GM19468 (cell line): ENCODE results near the gene DUSP8.
"Not testable (repeated sequence)": the region's sequence is repeated elsewhere in the genome, so short reads cannot be mapped to it uniquely, and the experiment has no call there.

Experiments
- ATAC-seq: cut with Tn5 transposase; IDR thresholded peaks from one replicate; pipeline ENCODE4 v1.9.1; 2021; ENCODE audit warnings: mild to moderate bottlenecking, moderate library complexity, moderate number of reproducible peaks; ENCODE audit not compliant: unreplicated experiment; ENCODE audit errors: extremely low read depth

DUSP8 gene, protein sequence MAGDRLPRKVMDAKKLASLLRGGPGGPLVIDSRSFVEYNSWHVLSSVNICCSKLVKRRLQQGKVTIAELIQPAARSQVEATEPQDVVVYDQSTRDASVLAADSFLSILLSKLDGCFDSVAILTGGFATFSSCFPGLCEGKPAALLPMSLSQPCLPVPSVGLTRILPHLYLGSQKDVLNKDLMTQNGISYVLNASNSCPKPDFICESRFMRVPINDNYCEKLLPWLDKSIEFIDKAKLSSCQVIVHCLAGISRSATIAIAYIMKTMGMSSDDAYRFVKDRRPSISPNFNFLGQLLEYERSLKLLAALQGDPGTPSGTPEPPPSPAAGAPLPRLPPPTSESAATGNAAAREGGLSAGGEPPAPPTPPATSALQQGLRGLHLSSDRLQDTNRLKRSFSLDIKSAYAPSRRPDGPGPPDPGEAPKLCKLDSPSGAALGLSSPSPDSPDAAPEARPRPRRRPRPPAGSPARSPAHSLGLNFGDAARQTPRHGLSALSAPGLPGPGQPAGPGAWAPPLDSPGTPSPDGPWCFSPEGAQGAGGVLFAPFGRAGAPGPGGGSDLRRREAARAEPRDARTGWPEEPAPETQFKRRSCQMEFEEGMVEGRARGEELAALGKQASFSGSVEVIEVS

DNA sequence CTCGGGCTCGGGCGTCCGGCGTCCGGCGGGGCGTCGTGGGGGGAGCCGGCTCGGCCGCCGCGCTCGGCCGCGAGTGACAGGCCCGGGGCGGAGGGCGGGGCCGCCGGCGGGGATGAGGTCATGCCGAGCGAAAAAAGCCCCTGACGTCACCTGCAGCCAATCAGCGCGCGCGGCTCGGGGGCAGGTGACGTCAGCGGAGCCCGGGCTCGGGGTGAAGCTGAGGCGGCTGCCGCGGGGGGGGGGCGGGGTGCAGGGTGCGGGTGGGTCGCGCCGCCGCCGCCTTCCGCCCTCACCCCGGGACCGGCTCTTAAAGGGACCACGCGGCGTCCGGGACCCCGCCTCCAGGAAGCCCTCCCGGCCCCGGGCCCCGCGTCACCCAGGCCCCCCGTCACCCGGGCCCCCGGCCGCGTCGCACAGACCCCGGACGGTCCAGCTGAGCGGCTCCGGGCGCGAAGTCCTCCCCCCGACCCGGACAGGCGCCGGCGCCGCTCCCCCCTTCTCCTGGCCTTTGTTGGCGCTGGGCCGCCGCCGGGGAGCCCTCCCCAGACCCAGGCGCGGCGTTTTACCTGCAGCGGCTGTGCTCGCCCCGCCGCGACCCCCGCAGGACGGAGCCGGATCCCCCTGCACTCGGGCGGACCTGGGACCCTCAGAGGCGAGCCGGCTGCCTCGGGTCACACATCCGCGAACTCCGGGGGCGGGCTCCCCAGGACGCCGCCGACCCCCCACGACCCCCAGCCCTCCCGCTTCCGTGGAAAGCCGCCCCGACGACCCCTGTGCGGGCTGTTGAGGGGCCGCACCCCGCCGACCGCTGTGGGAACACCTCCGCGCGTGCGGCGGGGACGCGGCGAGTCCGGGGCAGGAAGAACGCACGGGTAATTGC is at the start of gene DUSP8:
TSS of gene DUSP8 (minus strand) at position 75 of the 880 bp plus-strand sequence. CDS start 6,445 bp downstream, outside the sequence.
- no peak for ATAC-seq

DNA sequence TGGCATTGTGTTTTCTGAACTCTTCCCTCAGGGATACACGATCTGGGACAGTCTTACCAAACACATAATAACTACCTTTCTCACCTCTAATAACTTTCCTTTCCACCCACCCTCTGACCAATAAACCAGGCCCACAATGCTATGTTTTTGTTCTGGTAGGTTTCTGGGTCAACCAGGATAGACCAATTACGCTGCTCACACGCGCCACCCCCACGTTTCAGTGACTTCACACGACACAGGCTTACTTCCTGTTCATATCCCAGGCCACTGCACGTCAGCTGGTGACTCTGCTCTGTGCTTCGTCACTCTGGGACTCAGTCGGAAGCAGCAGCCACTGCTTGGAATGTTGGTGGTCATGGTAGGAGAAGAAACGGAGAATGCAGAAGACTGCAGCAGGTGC is 47.4 kb upstream of the DUSP8 start:
- no peak for ATAC-seq

DNA sequence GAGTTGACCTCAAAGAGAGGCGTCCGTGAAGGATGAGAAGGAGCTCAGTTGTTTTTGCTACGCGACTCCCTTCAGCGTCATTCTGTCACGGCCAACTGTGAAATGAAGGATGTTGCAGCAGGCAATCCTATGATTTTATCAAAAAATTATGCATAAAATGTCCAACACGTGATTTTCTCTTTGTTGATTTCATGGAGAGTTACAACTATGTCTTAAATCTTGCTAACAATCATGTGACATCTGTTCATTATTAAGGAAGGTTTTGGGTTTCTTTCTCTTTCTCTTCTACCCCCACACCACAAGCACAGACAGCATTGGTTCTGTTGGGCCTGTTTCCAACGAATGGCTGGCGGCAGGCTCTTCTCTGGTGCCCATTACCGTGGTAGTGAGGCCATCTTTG is 46.2 kb upstream of the DUSP8 start:
- ATAC-seq, result no peak

DNA sequence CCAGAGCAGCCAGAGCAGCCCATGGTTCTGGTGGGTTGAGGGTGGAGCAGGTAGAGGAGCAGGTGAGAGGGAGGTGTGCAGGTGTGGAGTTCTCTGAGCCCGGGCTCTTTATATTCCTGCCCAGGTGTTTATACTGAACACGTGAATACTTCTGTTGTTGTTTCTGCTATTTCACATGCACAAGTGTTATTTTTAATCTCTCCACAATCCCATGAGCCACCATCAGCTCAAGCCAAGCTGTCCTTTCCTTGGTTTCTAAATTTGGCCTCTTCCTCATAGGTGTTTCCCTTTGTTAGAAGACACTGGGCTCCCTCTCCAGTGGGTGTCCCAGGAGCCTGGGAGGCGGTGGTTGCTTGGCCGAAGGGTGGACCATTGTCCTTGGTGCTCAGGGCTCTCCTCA is 36.3 kb upstream of the DUSP8 start, which contains the start of gene KRTAP5-3:
TSS of gene KRTAP5-3 (minus strand) at position 101 of the 400 bp plus-strand sequence. CDS start at position 23, 78 bp downstream.
- no peak for ATAC-seq

DNA sequence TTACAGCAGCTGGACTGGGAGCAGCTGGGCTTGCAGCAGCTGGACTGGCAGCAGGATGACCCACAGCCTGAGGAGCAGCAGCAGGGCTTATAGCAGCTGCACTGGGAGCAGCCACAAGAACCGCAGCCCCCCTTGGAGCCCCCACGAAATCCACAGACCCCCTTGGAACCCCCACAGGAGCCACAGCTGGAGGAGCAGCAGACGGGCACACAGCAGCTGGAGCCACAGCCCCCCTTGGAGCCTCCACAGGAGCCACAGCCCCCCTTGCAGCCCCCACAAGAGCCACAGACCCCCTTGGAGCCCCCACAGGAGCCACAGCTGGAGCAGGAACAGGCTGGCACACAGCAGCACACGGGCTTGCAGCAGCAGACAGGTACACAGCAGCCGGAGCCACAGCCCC is 35.8 kb upstream of the DUSP8 start:
- not testable (repeated sequence) for ATAC-seq

DNA sequence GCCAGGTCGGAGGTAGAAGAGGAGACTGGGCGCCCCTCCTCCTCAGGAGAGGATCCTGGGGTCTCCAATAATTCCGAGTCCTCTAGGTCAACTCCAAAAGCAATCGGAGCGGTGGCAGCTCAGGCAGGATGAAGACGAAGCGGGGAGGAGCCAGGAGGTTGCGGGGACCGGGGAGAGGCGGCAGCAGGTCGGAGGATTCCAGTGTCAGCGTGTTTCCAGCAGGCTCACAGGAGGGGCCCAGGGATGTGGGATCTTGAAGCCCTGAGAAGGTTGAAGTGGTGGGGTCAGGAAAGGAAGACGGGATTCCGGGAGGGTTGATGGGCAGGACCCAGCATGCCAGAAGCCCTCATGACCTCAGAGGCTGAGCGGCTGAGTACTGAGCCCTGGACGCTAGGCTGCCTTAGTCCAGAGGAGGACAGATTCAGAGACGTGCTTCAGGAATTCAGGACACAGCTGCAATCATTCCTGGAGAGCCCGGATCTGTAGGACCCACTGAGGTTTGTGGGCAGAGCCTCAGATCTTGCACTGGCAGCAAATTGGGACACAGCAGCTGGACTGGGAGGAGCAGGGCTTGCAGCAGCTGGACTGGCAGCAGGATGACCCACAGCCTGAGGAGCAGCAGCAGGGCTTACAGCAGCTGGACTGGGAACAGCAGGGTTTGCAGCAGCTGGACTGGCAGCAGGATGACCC is 35.2 kb upstream of the DUSP8 start:
- ATAC-seq, result not testable (repeated sequence)

DNA sequence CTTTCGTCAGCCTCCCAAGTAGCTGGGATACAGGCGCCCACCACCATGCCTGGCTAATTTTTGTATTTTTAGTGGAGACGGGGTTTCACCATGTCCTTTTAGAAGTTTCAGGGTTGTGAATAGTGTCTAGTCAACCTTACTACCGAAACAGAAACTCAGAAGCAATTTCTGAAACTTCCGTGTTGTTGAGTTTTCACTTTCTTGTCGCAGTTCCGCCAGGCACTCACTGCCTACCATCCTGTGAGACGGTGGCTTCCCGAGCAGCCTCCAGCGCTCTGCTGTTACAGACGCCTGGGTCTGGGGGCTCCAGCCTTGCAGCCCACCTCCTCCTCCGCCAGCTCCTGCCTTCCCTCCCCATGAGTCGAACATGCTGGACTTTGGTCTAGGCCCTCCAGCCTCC is 33.9 kb upstream of the DUSP8 start:
- ATAC-seq, result peak; percentile 68

DNA sequence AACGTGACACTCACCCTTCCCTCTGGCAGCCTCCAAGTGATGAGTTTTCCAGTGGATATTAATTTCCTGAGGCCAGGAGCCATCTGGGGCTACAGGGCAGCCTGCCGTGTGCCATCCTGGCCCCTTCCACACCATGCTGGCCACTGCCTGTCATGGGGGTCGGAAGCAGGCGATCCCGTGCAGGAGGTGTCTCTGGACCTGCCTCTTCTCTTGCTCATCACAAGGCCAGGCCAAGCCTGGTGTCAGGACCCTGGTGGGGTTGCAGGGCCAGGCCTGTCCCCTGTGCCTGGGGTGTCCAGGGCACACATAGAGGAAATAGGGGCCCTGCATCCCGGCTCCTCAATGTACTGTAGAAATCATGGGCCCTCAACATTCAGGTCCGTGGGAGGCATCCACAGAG is 32.6 kb upstream of the DUSP8 start:
- ATAC-seq, result no peak

DNA sequence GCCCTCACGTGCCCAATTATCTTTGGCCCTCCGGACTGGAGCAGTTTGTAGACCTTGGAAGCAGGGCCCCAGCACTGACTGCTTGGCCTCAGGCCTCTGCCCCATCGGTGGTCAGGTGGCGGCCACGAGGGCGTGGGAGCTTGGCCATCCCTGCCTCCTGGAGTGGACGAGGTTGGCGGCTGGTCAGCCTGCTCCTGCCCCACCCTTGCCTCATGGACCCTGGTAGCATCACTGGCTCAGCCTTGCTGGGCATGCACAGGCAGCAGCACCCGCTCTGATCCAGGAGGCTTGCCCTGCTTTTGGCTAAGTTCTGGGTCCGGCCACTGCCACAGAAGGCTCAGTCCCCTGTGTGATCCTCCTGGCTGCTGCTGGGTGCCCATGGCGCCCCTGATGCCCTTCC is 32.1 kb upstream of the DUSP8 start:
- no peak for ATAC-seq

DNA sequence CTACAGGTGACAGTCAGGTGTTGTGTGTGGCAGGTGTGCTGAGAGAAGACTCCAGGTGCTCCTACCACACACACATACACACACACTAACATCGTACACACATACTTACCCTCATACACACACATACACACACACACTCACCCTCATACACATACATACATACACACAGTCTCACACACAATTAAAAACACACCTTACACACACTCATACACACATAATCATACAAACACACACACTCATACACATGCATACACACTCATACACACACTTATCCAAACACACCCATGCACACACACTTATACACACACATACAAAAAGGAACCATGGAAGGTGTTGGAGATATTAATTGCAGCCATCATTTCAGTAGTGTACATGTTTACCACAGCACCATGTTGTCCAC is 31.6 kb upstream of the DUSP8 start:
- no peak for ATAC-seq

DNA sequence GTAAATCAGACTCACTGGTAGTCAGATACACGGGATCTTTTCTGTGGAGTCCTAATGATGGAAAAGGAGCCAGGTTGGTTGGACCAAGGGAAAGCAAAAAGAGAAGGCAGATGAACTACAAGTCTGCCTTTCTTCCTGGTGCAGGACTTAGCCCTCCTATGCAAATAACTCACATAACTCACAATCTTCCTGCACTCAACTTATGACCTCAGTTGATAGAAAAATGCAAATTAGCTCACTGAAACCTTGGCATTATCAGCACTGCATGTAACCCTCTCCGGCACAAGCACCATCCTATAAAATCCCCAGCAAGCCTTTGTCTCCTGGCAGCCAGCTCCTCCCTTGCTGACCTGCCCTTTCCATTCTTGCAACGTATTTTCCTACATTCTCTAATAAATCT is 29.6 kb upstream of the DUSP8 start:
- not testable (repeated sequence) for ATAC-seq

DNA sequence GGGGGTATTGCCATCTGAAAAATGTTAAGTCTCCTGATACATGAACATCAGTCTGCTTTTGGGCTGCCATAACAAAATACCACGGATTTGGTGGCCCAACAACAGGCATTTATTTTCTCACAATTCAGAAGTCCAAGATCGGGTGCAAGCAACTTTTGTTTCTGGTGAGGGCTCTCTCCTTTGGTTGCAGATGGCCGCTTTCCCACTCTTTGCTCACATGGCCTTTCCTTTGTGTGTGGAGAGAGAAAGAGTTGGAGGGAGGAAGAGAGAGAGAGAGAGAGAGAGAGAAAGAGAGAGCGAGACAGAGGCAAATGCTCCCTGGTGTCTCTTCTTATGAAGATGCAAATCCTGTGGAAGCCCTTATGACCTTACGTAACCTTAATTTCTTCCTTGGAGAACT is 28.6 kb upstream of the DUSP8 start:
- no peak for ATAC-seq

DNA sequence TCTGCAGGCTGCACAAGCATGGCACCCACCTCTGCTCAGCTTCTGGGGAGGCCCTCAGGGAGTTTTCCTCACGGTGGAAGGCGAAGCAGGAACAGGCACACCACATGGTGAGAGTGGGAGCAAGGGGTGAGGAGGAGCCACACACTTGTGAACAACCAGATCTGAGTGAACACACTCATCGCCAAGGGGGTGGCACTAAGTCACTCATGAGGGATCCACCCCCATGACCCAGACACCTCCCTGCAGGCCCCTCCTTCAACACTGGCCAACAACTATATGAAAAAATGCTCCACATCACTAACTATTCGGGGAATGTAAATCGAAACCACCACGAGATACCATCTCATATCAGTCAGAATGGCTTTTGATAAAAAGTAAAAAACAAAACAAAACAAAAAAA is 26.7 kb upstream of the DUSP8 start:
- no peak for ATAC-seq

DNA sequence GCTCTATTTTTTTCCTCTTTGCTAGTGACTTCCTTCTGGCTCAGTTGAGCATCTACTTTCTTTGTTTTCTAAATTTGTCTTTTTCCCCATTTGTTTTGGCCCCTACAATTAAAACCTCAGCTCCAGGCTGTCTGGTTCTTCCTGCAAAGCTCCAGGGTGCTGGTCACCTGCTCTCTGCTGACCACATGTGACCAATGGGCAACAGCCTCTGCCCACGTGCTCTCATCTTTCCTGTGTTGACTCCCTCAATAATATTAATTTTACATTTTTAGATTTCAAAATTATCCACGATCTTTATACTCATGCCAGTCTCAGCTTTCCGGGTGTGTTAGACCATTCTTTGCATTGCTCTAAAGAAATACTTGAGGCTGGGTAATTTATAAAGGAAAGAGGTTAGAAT is 26.3 kb upstream of the DUSP8 start:
- not testable (repeated sequence) for ATAC-seq

DNA sequence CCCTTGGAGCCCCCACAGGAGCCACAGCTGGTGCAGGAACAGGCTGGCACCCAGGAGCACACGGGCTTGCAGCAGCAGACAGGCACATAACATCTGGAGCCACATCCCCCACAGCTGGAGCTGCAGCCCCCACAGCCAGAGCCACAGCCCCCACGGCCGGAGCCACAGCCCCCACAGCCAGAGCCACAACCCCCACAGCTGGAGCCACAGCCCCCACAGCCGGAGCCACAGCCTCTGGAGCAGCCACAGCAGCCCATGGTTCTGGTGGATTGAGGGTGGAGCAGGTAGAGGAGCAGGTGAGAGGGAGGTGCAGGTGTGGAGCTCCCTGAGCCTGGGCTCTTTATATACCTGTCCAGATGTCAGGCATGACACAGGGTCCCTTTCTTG is 25.9 kb upstream of the DUSP8 start, which contains the start of gene KRTAP5-2:
TSS of gene KRTAP5-2 (minus strand) at position 301 of the 387 bp plus-strand sequence. CDS start at position 257, 44 bp downstream.
- no peak for ATAC-seq

DNA sequence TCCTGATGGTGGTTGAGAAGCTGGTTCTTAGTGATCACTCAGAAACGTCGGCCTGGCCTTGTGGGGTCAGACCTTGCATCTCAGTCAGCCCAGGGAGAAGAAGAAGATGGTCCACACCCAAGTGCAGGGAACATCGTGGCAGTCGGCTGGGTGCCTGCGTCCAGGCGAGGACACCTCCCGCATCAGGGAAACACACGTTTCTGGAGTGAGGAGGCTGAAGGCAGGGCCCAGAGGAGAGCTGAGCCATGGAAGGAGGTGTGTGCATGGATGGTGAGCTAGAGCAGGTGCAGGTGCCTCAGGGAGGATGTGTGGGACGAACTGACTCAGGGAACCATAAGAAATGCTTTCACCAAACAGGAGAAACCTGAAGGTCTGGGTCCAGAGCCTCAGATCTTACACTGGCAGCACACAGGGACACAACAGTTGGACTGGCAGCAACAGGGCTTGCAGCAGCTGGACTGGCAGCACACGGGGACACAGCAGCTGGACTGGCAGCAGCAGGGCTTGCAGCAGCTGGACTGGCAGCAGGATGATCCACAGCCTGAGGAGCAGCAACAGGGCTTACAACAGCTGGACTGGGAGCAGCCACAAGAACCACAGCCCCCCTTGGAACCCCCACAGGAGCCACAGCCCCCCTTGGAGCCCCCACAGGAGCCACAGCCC is 25.4 kb upstream of the DUSP8 start:
- no peak for ATAC-seq

DNA sequence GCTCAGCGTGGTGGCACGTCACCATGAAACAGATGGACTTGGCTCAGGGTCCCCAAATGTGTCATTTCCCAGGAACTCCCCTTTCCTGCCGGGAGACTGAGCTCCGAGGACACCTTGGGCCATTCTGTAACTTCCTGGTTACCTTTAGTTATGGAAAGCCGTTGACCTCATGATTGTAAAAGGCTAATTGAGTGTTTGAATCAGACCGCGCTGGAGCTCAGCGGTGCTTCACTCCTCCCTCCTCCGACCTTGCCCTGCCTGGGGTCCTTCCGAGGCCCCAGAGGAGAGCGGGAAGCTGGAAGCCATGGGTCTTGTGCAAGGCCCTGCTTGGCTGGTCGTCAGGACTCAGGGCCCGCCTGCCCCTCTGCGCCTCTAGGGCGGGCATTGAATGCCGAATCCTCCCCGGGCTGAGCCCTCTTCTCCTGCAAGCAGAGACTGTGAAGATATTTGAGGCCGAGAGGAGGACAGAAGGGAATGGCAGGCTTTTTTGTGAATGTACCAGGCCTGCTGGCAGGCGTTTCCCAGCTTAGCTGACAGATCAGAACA is 24.6 kb upstream of the DUSP8 start:
- ATAC-seq, result not testable (repeated sequence)

DNA sequence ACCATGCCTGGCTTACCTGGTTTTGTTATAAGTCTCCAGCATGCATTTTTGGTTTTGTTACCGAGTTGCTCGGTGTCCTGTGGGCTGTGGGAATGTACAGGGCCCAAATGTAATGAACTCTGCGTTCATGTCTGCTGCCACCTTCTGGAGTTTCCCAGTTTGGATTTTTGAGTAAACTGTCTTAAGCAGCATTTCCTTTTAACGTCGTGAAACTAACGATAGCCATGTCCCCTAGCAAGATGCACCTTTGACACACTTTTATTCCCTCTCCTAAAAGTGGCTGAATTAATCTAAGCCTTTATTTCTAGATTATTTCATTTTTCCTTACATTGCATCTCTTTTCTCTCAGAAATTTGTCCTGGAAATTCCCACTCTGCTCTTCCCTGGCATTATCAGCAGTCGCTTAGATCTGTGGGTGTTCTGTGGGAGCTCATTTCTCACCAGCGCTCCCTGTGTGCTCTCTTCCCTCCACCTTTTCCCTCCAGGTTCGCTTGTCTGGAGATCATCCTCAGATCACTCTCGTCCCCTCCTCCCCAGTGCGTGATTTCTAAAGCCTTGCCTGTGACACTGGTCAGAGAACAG is 24.0 kb upstream of the DUSP8 start:
- ATAC-seq, result not testable (repeated sequence)

DNA sequence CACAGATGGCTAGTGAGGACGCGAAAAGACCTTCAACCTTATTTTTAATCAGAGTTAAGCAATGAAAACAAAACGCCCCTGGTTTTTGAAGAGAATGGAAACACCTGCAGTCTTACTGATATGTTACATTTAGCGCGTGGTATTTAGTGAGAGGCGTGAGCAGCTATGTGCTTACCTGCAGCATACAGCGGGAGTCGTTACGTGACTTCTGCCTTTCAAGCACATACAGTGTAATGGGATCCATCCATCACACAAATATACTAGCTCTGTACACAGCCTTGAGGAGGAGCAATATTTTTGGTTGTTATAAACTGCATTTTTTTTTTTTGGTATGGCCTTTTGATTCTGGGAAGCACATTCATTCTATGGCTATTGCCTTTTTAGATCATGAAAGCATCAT is 20.6 kb upstream of the DUSP8 start:
- no peak for ATAC-seq
